T-helper 1 cell treated with Interleukin-12 subunit alpha and Interleukin-12 subunit beta and Interleukin-4 antibody, amounts not matched to agents 30 ng/mL and 1 ng/mL, for 36 hours (primary cell): ENCODE data around the gene ADAMTSL1. TPM values are rescaled to one million over a fixed set of nuclear protein-coding genes. Genes with fewer than 3 reads are reported as not detected.

Experiments
- intact Hi-C: fragments of 100-400 bp; cut with micrococcal nuclease; formaldehyde crosslinking; loops from one replicate; pipeline ENCODE4 v1.15.1; 2024
- total RNA-seq: library from RNA; stranded (reverse); gene quantifications from 2 replicates; pipeline ENCODE4 v1.2.3, GENCODE V29; 2022

Gene ADAMTSL1
- total RNA-seq, 1 donor from 2014 or later, result not detected

DNA sequence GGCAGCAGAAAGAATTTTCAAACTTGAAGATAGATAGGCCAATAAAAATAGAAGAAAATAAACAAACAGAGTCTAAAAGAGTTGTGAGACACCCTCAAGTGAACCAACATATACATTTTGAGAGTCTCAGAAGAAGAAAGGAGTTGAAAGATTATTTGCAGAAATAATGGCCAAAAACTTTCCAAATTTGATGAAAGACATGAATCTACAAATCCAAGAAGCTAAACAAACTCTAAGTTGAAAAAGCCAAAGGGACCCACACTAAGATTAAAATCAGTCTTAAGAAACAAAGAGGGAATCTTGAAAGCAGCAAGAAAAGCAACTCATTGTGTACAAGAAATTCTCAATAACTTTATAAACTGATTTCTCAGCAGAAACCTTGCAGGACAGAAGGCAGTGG lies 422.1 kb downstream of the ADAMTSL1 start:
- intact Hi-C loops, result loop anchor here (5.0 kb wide), 1 partner anchor 131 kb away; no protein-coding TSS in a partner anchor

DNA sequence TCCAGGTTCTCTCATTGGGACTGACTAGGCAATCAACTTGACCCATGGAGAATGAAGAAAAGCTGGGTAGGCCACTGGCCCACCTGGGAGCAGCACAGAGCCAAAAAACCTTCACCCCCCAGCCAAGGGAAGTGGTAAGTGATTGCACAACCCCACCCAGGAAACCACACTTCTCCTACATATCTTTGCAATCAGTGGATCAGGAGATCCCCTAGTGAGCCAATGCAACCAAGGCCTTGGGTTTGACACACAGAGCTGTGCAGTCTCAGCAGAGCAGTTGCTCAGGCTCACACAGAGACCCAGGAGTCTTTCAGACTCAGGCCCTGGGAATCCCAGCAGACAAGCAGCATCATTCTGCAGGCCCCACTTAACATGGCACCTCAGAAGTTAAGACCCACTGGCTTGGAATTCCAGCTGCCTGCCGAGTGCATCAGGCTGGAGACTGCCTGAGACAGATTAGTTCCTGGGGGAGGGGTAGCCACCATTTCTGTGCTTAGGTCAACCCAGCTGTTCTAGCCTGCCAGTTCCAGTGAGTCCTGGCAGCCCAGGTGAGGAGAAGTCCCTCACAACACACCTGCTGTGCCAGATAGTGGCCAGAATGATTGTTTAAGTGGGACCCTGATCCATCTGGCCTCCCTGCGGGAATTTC lies 422.7 kb downstream of the ADAMTSL1 start:
- intact Hi-C loops, result loop anchor here (5.0 kb wide), 1 partner anchor 131 kb away; no protein-coding TSS in a partner anchor

DNA sequence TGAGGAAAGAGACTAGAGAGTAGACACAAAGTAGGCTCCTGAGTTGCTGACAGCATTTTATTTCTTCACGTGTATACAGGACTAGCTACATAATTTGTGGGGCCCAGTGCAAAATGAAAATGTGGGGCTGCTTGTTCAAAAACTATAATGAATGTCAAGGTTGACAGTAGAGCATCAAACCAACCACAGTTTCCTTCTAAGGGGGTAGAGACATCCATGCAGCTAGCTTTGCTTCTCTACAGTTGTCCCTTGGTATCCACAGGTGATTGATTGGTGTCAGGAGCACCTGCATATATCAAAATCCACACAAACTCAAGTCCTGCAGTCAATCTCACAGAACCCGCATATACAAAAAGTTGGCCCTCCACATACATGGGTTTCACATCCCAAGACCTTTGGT lies 429.5 kb downstream of the ADAMTSL1 start:
- intact Hi-C loops, result no loop called here

DNA sequence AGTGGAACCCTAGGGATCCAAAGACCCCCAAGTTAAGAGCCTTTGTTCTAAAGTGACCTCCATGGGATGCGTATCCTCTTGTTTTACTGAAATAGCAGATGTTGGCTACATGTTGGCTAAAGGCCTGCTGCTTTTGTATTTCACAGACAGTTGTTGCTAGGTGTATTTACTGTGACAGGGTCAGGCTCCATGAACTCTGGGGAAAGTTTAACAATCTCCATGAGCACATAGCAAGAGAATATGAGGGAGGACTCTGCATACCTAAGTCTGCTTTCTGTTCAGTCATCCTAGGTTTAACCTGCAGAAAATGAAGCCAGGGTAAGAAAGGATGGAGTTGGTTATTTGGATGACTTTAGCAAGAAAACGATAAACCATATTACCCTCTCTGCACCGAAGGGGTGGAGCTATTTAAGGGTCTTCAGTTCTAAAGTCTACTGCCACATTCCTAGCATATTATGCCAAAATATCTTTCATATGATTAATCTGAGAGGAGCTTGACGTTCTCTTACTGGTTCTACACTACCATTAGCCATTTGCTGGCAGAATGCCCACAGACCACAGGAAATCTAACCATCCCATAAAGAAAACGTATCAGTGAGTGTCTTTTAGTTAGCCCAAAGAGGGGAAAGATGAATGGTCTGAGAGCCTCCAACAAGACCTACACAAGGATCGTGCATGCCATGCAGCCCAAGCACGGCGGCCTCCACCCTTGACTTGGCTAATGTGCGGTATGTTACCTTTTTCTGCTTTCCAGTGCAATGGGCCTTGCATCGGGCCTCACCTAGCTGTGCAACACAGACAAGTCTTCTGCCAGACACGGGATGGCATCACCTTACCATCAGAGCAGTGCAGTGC lies 431.3 kb downstream of the ADAMTSL1 start:
- intact Hi-C loops, result no loop called here

DNA sequence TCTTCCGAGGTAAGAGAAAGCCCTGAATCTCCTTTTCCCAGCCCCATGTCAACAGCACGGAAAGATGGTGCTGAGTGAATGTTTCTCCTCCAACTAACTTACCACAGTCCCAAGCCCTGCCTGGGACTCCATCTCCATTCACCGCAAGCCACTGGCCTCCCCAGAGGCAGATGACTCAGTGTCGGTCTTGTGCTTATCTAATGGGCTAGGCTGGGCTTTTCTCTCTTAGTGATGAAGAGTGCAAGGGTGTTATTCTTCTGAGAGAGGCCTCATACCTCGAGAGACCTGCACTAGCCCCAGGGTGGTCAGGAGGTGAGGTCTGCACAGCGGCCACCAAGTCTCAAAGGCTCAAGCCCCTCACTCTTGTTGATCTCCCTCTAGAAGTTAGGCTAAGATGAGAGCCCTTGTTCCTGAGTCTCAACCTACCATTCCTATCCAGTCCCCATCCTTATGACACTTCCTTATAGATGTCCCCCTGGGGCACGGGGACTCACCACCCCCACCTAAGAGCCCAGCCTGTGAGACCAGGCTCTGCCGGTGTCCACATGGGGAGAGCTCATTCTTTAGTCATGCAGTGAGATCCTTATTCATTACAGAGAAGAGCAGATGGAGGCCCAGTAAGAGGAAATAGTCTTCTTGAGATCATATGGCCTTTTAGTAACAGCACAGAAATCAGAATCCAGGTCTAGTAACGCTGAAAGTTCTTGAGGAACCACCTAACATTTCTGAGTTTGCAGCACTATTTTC lies 432.1 kb downstream of the ADAMTSL1 start:
- intact Hi-C loops, result no loop called here

DNA sequence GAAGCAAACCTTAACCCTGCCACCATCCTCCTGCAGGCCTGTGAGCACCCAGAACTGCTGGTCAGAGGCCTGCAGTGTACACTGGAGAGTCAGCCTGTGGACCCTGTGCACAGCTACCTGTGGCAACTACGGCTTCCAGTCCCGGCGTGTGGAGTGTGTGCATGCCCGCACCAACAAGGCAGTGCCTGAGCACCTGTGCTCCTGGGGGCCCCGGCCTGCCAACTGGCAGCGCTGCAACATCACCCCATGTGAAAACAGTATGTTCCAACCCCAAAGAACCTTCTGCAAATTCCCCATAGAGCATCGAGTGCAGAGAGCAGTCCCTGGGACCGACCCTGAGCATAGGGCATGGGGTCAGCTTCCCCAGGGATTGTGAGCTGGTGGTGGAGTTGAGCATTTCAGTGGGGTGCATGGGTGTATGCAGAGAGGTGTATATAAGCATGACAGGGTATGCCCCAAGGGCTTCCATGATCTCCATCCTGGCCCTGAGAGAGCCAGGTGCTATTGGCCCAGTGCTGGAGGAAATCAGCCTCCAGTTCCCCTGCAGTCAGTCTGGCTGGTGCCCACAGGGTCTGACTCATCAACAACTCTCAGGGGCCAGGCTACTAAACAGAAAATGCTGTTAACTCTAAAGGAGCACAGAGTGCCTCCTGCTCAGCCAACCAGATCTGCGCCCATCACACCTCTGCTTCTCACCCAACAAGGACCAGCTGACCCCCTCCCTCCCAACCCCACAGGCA lies 432.9 kb downstream of the ADAMTSL1 start:
- intact Hi-C loops, result no loop called here

DNA sequence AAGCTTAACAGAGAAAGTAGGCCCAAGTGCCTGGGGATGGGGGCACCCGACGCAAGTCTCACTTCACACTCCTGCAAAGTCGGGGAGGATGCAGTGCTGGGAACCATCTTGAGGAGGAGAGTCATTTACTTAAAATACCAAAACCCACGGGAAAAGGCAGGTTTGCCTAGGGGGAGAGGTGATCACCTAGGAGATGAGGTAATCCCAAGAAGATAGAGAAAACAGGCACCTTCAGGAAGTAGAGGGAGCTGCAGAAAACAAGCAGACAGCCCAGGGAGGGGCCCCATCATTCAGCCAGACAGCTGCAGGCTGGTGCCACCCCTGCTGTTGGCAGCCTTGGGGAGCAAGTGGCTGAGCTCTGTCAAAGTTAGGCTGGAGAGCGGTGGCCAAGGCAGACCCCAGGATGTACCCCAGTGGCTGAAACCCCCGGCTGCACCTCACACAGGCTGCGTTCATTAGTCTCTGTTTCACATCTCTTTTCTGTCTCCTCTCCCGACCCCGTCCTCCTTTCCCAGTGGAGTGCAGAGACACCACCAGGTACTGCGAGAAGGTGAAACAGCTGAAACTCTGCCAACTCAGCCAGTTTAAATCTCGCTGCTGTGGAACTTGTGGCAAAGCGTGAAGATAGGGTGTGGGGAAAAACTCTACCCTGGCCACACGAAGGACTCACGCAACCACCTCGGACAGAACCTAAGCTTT lies 434.1 kb downstream of the ADAMTSL1 start:
- intact Hi-C loops, result no loop called here

DNA sequence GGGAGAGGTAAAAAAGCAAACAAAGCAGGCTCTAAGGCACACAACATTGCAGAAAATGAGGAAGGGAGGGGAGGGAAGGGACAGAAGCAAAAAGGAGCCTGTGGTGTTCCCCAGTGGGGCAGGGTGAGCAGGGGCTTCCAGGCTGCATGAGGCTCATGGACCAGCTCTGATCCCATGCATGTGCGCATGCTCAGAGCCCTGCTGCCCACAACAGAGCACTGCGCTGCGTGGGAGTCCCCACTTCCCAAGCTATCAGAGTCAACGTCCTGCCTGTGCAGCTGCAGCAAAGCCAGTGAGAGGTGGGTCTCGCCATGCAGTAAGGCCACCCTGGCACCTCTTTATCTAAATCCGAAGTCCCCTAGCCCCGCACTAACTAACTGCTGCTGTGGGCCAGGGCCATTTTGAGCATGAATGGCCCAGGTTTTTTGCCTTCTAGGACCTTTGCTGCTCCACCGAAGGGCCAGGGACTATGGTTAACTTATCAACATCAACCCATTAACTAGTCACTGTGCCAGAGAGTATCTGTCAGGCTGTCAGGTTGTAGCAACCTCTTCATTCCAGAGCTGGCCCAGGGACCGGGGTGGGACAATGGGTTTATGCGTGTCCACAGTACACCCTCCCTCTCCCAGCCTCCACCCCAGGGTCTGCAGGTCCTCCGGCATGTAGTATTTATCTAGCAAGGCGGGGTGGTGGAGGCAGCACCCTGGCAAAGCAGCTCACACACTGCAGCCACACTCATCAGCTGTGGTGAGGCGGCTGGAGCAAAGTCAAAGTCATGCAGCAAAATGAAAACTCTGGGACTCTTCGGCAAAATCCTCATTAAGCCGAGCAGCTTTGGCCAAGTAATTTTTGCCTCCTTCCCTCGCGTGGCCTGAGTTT lies 435.4 kb downstream of the ADAMTSL1 start:
- intact Hi-C loops, result no loop called here

DNA sequence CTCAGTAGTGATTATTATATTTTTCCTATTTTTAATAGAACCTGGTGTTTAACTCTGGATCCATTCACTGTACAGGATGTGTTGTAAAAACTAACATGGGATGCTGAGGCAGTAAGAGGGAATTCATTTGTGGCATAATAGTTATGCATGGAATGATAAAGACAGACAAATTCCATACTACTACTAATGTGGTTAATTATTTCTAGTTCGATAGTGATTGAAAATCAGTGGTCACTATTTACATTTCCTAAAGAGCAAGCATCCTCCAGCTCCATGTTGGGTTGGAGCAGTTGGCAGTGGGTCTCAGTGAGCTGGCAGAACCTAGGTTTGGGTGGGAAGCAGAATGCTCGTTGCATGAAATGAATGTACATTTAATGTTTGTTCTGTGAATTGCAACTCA lies 436.5 kb downstream of the ADAMTSL1 start:
- intact Hi-C loops, result no loop called here

DNA sequence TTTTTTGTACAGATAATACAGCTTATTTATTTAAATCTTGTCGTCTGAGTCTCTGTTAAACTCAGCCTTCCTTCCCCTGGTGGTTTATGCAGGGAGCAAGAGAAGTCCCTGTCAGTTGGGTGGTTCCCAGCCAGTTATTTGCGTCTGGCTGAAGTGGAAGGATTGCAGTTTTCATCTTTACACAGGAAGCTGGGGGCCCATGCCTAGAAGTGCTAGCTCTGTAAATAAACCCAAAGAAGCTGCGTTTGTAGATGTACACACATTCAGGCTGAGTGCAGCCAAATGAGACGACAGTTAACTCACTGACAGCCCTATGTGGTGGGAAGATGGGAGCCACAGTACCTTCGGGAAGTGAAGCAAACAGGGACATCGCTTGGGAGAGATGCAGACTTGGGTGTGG lies 437.0 kb downstream of the ADAMTSL1 start:
- intact Hi-C loops, result no loop called here

DNA sequence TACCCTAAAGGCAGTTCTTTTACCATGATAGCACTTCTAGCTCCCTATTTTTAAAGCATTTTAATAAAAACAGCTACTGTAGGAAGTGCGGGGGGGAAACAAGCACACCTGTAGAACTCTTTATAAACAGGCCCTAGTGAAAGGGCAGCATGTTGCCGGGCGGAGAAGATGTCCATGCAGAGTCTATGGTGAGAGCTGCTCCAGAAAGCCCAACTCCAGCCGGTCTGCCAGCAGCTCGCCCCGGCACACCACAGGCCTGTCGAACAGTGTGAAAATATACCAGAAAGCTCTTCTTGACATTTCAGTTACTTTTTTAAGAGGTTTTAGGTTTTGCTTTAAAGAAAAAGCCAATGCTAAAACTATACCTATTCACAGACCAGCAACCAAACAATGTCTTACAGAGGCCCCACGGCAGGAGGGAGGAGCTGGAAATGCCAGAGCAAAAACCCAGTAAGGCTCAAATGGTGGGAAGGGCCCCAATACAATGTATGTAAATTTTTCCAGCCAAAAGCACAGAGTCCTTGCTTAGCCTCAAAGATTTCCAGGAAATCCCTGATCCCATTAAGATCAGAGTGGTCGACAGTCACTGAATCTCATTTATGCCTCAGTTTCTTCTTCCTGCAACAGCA lies 437.9 kb downstream of the ADAMTSL1 start:
- intact Hi-C loops, result no loop called here

DNA sequence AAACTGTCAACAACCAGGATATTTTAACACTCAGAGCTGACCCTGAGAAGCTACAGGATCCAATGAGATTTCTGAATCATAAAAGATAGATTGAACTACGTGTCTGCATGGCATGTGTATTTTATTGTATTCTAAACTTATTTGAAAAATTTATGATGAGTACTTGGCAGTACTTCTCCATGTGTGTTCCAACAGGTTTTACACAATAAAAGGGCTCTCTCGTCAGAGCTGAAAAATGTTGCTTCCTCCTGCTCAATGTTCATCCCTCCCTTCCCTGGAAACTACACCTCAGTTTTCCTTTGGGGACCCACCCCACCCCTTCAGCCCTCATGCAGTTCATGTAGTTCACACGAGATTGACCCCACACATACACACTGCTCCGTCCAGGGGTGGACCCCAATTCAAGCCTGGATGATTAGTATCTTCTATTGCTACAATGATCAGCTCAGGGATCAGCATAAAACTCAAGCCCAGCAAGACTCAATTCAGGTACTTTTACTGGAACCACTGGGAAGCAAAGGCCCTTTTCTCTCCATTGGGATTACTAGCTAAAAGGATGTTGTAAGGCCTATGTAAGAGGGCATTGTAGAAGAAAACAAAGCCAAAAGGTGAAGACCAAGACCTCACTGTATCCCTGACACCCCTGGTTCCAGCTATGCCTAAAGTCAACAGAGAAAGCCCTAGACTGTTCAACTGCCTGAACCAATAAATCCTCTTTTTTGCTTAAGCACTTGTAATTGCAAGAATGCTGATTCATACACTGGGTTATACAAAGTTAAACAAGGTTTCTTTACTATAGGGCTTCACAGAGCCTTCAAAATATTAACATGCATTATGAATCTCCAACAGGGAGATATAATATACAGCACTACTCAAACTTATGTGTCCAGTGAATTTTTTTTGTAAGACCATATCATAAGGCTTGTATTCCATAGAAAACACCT lies 446.5 kb downstream of the ADAMTSL1 start:
- intact Hi-C loops, result no loop called here

DNA sequence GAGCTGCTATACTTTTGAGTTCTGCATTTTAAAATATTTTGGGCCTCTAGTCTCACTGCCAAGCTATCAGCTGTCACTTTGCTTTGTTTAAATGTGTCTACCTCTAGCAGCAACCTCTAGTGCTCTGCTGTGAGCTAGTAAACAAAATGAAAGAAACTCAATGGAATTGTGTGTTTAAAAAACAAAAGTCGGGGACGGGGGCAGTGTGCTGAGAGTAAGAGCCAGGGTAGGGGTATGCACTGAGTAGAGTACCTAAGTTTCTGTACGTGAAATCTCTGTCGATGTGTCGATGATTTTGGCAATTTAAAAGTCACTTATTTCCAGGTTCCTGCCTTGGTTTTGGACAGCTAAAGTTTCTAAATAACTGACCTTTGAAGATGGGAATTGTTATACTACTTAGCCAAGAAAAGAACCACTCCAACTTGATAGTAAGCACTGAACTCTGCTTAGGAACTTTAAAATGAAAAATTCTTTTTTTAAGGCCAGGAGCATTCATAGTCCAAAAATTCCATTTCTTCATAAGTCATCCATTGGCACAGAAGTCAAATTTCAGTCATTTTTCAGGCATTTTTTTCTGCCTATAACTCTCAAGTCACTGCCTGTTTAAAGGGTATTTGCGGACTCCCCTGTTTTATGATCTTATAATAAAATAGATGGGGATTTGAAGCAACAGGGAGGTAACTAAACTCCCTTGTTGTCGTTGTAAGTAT lies 447.6 kb downstream of the ADAMTSL1 start:
- intact Hi-C loops, result no loop called here

DNA sequence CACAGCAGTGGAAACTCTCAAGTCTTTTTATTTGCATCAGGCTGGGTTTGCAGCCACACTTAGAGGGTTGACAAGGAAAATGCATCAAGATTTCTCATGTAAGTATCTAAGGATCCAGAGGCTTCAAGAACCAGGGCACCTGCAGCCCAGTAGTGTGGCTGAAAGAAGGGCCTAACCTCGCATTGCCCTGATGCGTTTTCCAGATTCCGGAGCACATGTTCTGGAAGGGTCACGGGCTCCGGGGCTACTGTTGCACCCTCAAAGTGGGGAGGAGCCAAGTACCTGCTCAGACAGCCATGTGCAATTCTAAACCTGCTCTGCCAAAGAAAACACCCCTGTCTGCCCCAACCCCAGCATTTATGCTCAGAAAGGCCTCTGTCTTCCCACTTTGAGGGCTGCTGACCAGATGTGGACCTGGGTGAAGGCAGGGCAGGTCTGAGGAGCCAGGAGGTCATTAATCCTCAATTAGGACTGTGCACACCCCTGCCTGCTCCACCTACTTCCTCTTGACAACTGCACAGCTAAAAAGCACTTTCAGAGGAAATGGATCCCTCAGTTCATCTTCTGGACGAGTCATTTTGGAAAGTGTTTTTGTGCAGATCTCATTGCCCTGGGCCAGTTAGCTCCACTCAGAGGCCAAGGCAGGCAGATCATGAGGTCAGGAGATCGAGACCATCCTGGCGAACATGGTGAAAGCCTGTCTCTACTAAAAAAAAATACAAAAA lies 448.4 kb downstream of the ADAMTSL1 start:
- intact Hi-C loops, result no loop called here

DNA sequence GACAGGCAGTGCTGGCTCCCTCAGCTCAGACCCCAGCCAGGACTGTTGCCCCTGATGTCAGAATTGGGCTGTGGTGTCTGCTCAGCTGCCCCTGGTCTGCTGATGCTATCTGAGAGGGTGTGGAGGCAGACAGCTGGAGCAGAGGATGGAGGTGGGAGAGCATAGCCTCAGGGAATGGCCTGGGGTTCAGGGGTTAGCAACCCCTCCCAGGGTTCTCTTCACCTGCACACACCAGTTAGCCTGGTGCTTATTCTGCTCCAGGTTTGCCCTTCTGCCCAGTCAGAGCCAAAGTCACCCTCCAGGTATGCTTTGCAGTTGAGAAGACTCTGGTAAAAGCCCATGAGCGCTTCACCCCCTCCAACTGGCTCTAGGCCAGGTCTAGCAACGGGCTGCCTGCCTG lies 449.2 kb downstream of the ADAMTSL1 start:
- intact Hi-C loops, result no loop called here

DNA sequence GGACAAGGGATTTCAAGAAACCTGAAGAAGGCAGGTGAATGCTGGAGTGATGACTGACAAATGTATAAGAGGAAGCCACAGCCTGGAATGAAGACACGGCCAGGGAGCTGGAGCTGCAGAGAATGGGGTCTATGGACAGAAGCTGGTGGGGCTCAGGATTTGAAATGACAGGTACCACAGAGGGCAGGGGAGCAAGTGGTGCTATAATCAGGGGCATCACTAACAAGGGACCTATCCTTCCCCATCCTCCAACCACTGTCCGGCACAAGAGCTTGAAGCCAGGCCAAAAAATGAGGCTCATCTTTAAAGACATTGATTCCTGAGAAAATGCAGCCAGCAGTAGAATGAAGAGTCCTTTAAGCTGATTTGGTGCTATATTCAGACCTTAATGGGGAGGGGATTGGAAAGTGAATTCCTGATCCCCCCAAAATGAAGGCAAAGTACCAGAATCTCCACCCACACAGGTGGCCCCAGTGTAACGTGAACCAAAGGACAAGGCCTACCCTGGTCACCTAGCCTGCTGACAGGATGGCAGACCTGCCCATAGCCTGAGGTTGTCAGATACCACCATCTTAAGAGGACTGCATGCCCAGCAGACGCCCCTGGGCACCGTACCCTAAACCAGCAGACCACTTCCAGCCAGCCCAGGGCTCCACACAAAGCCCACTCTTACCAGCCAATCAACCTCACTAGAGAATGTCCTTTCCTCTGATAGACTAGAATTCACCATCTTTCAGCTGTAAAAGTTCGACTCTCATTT lies 449.9 kb downstream of the ADAMTSL1 start:
- intact Hi-C loops, result loop anchor here (1.0 kb wide), 1 partner anchor 12 kb away; no protein-coding TSS in a partner anchor
